H1 (cell line): ENCODE results near the gene SLC25A45.

Experiments
- ATF3 ChIP-seq: IDR thresholded peaks from 2 replicates; pipeline ENCODE4 v1.6.1; 2011; ENCODE audit warnings: low read depth, mild to moderate bottlenecking, low read length; ENCODE audit not compliant: insufficient read depth
- CHD2 ChIP-seq: IDR thresholded peaks from 2 replicates; pipeline ENCODE4 v1.6.1; 2012; ENCODE audit warnings: low read length, improper control_type of control experiment
- CTCF ChIP-seq, 3 experiments: IDR thresholded peaks; 1 replicate in 2 of 3; 2 replicates in 1 of 3; pipeline versions ENCODE4 v1.5.1 to v1.6.1; 2011; ENCODE audit warnings: low read length in 3 of 3, mild to moderate bottlenecking in 3 of 3, inconsistent platforms in 2 of 3, low read depth in 1 of 3, moderate library complexity in 1 of 3; ENCODE audit not compliant: insufficient read depth in 1 of 3; ENCODE audit errors: control extremely low read depth in 1 of 3
- EP300 ChIP-seq, 2 experiments: IDR thresholded peaks; 1 replicate in 1 of 2; 2 replicates in 1 of 2; pipeline ENCODE4 v1.6.1; 2011 to 2012; ENCODE audit warnings: low read depth in 2 of 2, low read length in 2 of 2, mild to moderate bottlenecking in 2 of 2, borderline replicate concordance in 1 of 2, inconsistent platforms in 1 of 2, moderate library complexity in 1 of 2
- EZH2 ChIP-seq: fragments of 200-600 bp; sonication (generic); IDR thresholded peaks from 2 replicates; pipeline ENCODE4 v1.7.1; 2012; ENCODE audit warnings: low read depth, mild to moderate bottlenecking, moderate library complexity, low read length, inconsistent platforms; ENCODE audit not compliant: severe bottlenecking
- NRF1 ChIP-seq: IDR thresholded peaks from 2 replicates; pipeline ENCODE4 v1.6.1; 2011; ENCODE audit warnings: mild to moderate bottlenecking, low read depth, low read length, improper control_type of control experiment
- POLR2AphosphoS5 ChIP-seq: IDR thresholded peaks from 2 replicates; pipeline ENCODE4 v1.6.1; 2011; ENCODE audit warnings: low read depth, low read length
- RXRA ChIP-seq: IDR thresholded peaks from 2 replicates; pipeline ENCODE4 v1.6.1; 2011; ENCODE audit warnings: low read depth, mild to moderate bottlenecking, low read length, moderate library complexity; ENCODE audit not compliant: insufficient read depth
- TAF1 ChIP-seq: IDR thresholded peaks from 2 replicates; pipeline ENCODE4 v1.6.1; 2011; ENCODE audit warnings: mild to moderate bottlenecking, low read depth, low read length

- TF ChIP-seq EP300 (IDR thresholded peaks at IDR 0.05; ENCODE audit: borderline replicate concordance in 1 of 2, low read depth in 2 of 2, low read length in 2 of 2) (no peak), CTCF (IDR thresholded peaks at IDR 0.05; ENCODE audit: control extremely low read depth in 1 of 3, insufficient read depth in 1 of 3, low read depth in 1 of 3, low read length in 3 of 3) (no peak), EZH2 (no peak), ATF3 (no peak), CHD2 (no peak), RXRA (no peak), TAF1 (no peak), NRF1 (no peak), POLR2AphosphoS5 (peak; percentile 83)
These were observed 44.6 kb upstream of the SLC25A45 start for GRCh38 chr11:65426839-65427690.
